ENCODE data around the gene COL25A1. TPM values are rescaled to one million over a fixed set of nuclear protein-coding genes. Genes with fewer than 3 reads are reported as not detected.

COL25A1 gene
- total RNA-seq, 1 experiment from 2014 or later: not detected

GRCh38 chr4:108788731-108789130, 513.7 kb downstream of the COL25A1 start:
- H3K27me3 ChIP-seq (ENCODE audit: control insufficient read depth, insufficient read depth, low read length): no peaks in the 10 kb centered on the region
- ATAC-seq: no peak
- no peak for TF ChIP-seq SIN3A (IDR thresholded peaks at IDR 0.05; ENCODE audit: borderline replicate concordance, insufficient read depth, low read depth, low read length)
- TF ChIP-seq POLR2AphosphoS5 (IDR thresholded peaks at IDR 0.05; ENCODE audit: low read depth, low read length): no peak
- no peak for TF ChIP-seq REST (IDR thresholded peaks at IDR 0.05; ENCODE audit: insufficient read depth in 1 of 2, low read depth in 2 of 2, low read length in 1 of 2)
- TF ChIP-seq, protein P1, sequence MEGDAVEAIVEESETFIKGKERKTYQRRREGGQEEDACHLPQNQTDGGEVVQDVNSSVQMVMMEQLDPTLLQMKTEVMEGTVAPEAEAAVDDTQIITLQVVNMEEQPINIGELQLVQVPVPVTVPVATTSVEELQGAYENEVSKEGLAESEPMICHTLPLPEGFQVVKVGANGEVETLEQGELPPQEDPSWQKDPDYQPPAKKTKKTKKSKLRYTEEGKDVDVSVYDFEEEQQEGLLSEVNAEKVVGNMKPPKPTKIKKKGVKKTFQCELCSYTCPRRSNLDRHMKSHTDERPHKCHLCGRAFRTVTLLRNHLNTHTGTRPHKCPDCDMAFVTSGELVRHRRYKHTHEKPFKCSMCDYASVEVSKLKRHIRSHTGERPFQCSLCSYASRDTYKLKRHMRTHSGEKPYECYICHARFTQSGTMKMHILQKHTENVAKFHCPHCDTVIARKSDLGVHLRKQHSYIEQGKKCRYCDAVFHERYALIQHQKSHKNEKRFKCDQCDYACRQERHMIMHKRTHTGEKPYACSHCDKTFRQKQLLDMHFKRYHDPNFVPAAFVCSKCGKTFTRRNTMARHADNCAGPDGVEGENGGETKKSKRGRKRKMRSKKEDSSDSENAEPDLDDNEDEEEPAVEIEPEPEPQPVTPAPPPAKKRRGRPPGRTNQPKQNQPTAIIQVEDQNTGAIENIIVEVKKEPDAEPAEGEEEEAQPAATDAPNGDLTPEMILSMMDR (IDR thresholded peaks at IDR 0.05): no peak
- TF ChIP-seq TCF7L2 (IDR thresholded peaks at IDR 0.05; ENCODE audit: low read depth, low read length): no peak
- ChIA-PET POLR2A (no interaction called here), CTCF (no interaction called here)
- DNase-seq (ENCODE audit: low read depth, low spot score): no peak
- no peaks in the 10 kb centered on the region for H3K36me3 ChIP-seq (ENCODE audit: control insufficient read depth, insufficient read depth, low read length)
- H3K4me3 ChIP-seq (ENCODE audit: low read depth in 2 of 2, low read length in 2 of 2): no peak overlapping the region
- in situ Hi-C loops (cut with HindIII; ENCODE audit: low pct_unique_long_range_greater_than_20kb, low sequenced_read_pairs): no loop called here
- no peak overlapping the region for H3K27ac ChIP-seq (ENCODE audit: low read length)
- no TSS peak for BruUV-seq (replicated peaks)
- H3K4me1 ChIP-seq (ENCODE audit: control insufficient read depth, insufficient read depth, low read length): no peaks in the 10 kb centered on the region
- intact Hi-C loops (cut with micrococcal nuclease; ENCODE audit: unreplicated experiment): no loop called here
- no peaks in the 10 kb centered on the region for H3K9me3 ChIP-seq (ENCODE audit: control insufficient read depth, insufficient read depth, low read depth, low read length)

DNA sequence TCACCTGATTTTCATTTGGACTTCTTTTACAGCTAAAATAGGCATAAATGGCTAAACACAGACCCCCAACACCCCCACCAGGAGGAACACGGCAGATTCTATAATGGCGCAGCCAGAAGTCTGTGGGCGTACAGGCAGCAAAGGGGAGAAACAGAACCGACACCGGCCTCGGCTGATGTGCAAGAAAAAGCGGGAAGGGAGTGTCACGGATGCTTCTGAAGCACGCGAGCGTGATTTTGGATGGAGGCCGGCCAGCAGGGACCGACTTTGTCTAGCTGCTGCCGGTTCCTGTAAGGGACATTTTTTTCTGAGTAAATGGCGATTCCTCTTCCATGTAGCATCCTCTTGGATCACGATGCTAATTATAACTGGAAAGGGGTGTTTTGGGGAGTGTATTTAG, 514.7 kb downstream of the COL25A1 start:
- POLR2A ChIA-PET: no interaction called here
- ATAC-seq: no peak

More for the DNA sequence above, 514.7 kb downstream of the COL25A1 start:
- Histone ChIP-seq H3K9me3 (ENCODE audit: control insufficient read depth, insufficient read depth, low read depth, low read length) (no peaks in the 10 kb centered on the region), H3K36me3 (ENCODE audit: control insufficient read depth, insufficient read depth, low read length) (no peaks in the 10 kb centered on the region), H3K27me3 (ENCODE audit: control insufficient read depth, insufficient read depth, low read length) (no peaks in the 10 kb centered on the region), H3K4me1 (ENCODE audit: control insufficient read depth, insufficient read depth, low read length) (no peaks in the 10 kb centered on the region), H3K4me3 (ENCODE audit: low read depth in 2 of 2, low read length in 2 of 2) (no peak overlapping the region), H3K27ac (ENCODE audit: low read length) (no peak overlapping the region)
- in situ Hi-C loops (cut with HindIII; ENCODE audit: low pct_unique_long_range_greater_than_20kb, low sequenced_read_pairs): no loop called here
- CTCF ChIA-PET: no interaction called here
- no peak for TF ChIP-seq REST (IDR thresholded peaks at IDR 0.05; ENCODE audit: insufficient read depth in 1 of 2, low read depth in 2 of 2, low read length in 1 of 2)
- no peak for TF ChIP-seq TCF7L2 (IDR thresholded peaks at IDR 0.05; ENCODE audit: low read depth, low read length)
- no peak for TF ChIP-seq SIN3A (IDR thresholded peaks at IDR 0.05; ENCODE audit: borderline replicate concordance, insufficient read depth, low read depth, low read length)
- TF ChIP-seq, protein P1 (IDR thresholded peaks at IDR 0.05): no peak
- TF ChIP-seq POLR2AphosphoS5 (IDR thresholded peaks at IDR 0.05; ENCODE audit: low read depth, low read length): no peak
- intact Hi-C loops (cut with micrococcal nuclease; ENCODE audit: unreplicated experiment): no loop called here
- no TSS peak for BruUV-seq (replicated peaks)
- DNase-seq (ENCODE audit: low read depth, low spot score): no peak

Measured in Panc1 (cell line).